ENCODE measurements around the gene FOXL3.
"Not testable (repeated sequence)": the region's sequence is repeated elsewhere in the genome, so short reads cannot be mapped to it uniquely, and the experiment has no call there.

The FOXL3 gene

GRCh38 chr7:289756-290553, at the start of gene FOXL3:
FOXL3 (plus strand) TSS chr7:290170; CDS start chr7:290170, 0 bp downstream.
- no peak for DNase-seq (ENCODE audit: low spot score)

- no peak for DNase-seq (ENCODE audit: low spot score)
Observed at GRCh38 chr7:240887-241421, 49.0 kb upstream of the FOXL3 start.

- no peak for DNase-seq (ENCODE audit: low spot score)
Observed at GRCh38 chr7:241513-241912, 48.5 kb upstream of the FOXL3 start.

- DNase-seq (ENCODE audit: low spot score), result not testable (repeated sequence)
Observed at GRCh38 chr7:242826-243579, 47.0 kb upstream of the FOXL3 start.

- DNase-seq (ENCODE audit: low spot score), result not testable (repeated sequence)
Observed at GRCh38 chr7:243580-243978, 46.4 kb upstream of the FOXL3 start.

GRCh38 chr7:244974-245373, 45.0 kb upstream of the FOXL3 start:
- no peak for DNase-seq (ENCODE audit: low spot score)

- DNase-seq (ENCODE audit: low spot score), result no peak
Observed at GRCh38 chr7:245574-246295, 44.2 kb upstream of the FOXL3 start.

- no peak for DNase-seq (ENCODE audit: low spot score)
Observed at GRCh38 chr7:246451-246850, 43.5 kb upstream of the FOXL3 start.

GRCh38 chr7:247181-247580, 42.8 kb upstream of the FOXL3 start:
- no peak for DNase-seq (ENCODE audit: low spot score)

- no peak for DNase-seq (ENCODE audit: low spot score)
Observed at GRCh38 chr7:247636-248035, 42.3 kb upstream of the FOXL3 start.

GRCh38 chr7:248732-249435, 41.1 kb upstream of the FOXL3 start:
- DNase-seq (ENCODE audit: low spot score), result no peak

- DNase-seq (ENCODE audit: low spot score), result no peak
Observed at GRCh38 chr7:249989-250388, 40.0 kb upstream of the FOXL3 start.

- no peak for DNase-seq (ENCODE audit: low spot score)
Observed at GRCh38 chr7:250523-250922, 39.4 kb upstream of the FOXL3 start.

GRCh38 chr7:251005-251404, 39.0 kb upstream of the FOXL3 start:
- no peak for DNase-seq (ENCODE audit: low spot score)

- DNase-seq (ENCODE audit: low spot score), result no peak
Observed at GRCh38 chr7:251446-252175, 38.4 kb upstream of the FOXL3 start.

- no peak for DNase-seq (ENCODE audit: low spot score)
Observed at GRCh38 chr7:252216-252965, 37.6 kb upstream of the FOXL3 start.

GRCh38 chr7:252981-253380, 37.0 kb upstream of the FOXL3 start:
- no peak for DNase-seq (ENCODE audit: low spot score)

GRCh38 chr7:253581-254336, 36.2 kb upstream of the FOXL3 start:
- DNase-seq (ENCODE audit: low spot score), result no peak

GRCh38 chr7:254337-255037, 35.5 kb upstream of the FOXL3 start:
- DNase-seq (ENCODE audit: low spot score), result no peak
